HCT116 (cell line): ENCODE data around the gene GABPB1. TPM values are rescaled to one million over a fixed set of nuclear protein-coding genes. Genes with fewer than 3 reads are reported as not detected.

Experiments used
- ATAC-seq: fragments of 200-7000 bp; cut with Tn5 transposase; 2 replicates; pipeline ENCODE4 v1.9.1; 2020; ENCODE audit warnings: mild to moderate bottlenecking, moderate library complexity
- BruUV-seq: library from RNA; stranded (reverse); fragments of 400-500 nt; replicated peaks from 2 replicates; lab custom pipeline; 2021; lab: Mats Ljungman, UMichigan
- CTCF ChIA-PET: fragments of 300-600 bp; sonication (Branson Sonifier 250); formaldehyde crosslinking; loops from one replicate; lab custom pipeline; 2021; ENCODE audit warnings: antibody characterized with exemption; lab: Charles Lee
- POLR2A ChIA-PET: fragments of 300-600, 350-600 bp; sonication (Branson Sonifier 250); formaldehyde crosslinking; loops from one replicate; lab custom pipeline; 2021; ENCODE audit warnings: antibody characterized with exemption; lab: Charles Lee
- RAD21 ChIA-PET, 2 experiments: fragments of 300-600 bp; sonication (Branson Sonifier 250); formaldehyde crosslinking; loops; one replicate each; lab custom pipeline; 2023; ENCODE audit warnings: low total read pairs in 2 of 2; ENCODE audit not compliant: uncharacterized antibody in 2 of 2, unreplicated experiment in 2 of 2, low non-redundant PET in 1 of 2; lab: Charles Lee
- DNase-seq: peaks from one replicate; pipeline ENCODE4 v3.0.0-alpha.2; 2010; ENCODE audit warnings: low read depth, low spot score
- H2AFZ ChIP-seq: fragments of 200-600 bp; shearing (Covaris generic), sonication (generic); 2 replicates; pipeline ENCODE4 v1.6.1; 2017; ENCODE audit warnings: low read depth, mixed run types, mixed read lengths, antibody characterized with exemption, low read length; ENCODE audit not compliant: poor library complexity, severe bottlenecking
- H3K27ac ChIP-seq: 2 replicates; pipeline ENCODE4 v1.5.1; 2012; ENCODE audit warnings: low read depth, low read length
- H3K27me3 ChIP-seq: fragments of 200-600 bp; sonication (generic); 2 replicates; pipeline ENCODE4 v1.6.1; 2016; ENCODE audit warnings: mixed run types, low read length, mixed read lengths; ENCODE audit not compliant: insufficient read depth
- H3K36me3 ChIP-seq, 2 experiments: fragments of 200-500 bp in 1 of 2; fragments of 200-600 bp in 1 of 2; sonication (Bioruptor generic) in 1 of 2; sonication (generic) in 1 of 2; 2 replicates each; pipeline versions ENCODE4 v1.5.1 to v1.6.1; 2014 to 2016; ENCODE audit warnings: low read length in 2 of 2, inconsistent platforms in 1 of 2, mixed read lengths in 1 of 2, mixed run types in 1 of 2; ENCODE audit not compliant: insufficient read depth in 2 of 2, control insufficient read depth in 1 of 2
- H3K4me1 ChIP-seq, 2 experiments: fragments of 200-600 bp in 1 of 2; sonication (generic) in 1 of 2; 2 replicates each; pipeline versions ENCODE4 v1.5.1 to v1.6.1; 2012 to 2017; ENCODE audit warnings: low read length in 2 of 2, inconsistent platforms in 1 of 2, mild to moderate bottlenecking in 1 of 2, mixed read lengths in 1 of 2, mixed run types in 1 of 2, moderate library complexity in 1 of 2; ENCODE audit not compliant: insufficient read depth in 2 of 2, control insufficient read depth in 1 of 2
- H3K4me2 ChIP-seq: fragments of 200-600 bp; sonication (generic); 2 replicates; pipeline ENCODE4 v1.6.1; 2017; ENCODE audit warnings: mixed run types, low read length, mixed read lengths
- H3K4me3 ChIP-seq, 2 experiments: fragments of 200-600 bp in 1 of 2; sonication (generic) in 1 of 2; replicated peaks in 1 of 2; 2 replicates each; pipeline ENCODE4 v1.5.1; 2011 to 2016; ENCODE audit warnings: low read length in 2 of 2, control low read depth in 1 of 2, low read depth in 1 of 2, mild to moderate bottlenecking in 1 of 2, mixed read lengths in 1 of 2, mixed run types in 1 of 2
- H3K79me2 ChIP-seq: fragments of 200-600 bp; sonication (generic); 2 replicates; pipeline ENCODE4 v1.6.1; 2017; ENCODE audit warnings: mild to moderate bottlenecking, mixed run types, low read length, moderate library complexity, mixed read lengths; ENCODE audit not compliant: insufficient read depth
- H3K9ac ChIP-seq: fragments of 200-600 bp; sonication (generic); 2 replicates; pipeline ENCODE4 v1.6.1; 2016; ENCODE audit warnings: low read length, mixed read lengths
- H3K9me2 ChIP-seq: fragments of 200-600 bp; sonication (generic), shearing (Covaris generic); 2 replicates; pipeline ENCODE4 v1.6.1; 2017; ENCODE audit warnings: mixed run types, mild to moderate bottlenecking, moderate library complexity; ENCODE audit not compliant: insufficient read depth
- H3K9me3 ChIP-seq, 2 experiments: fragments of 200-500 bp in 1 of 2; fragments of 200-600 bp in 1 of 2; sonication (Bioruptor generic) in 1 of 2; sonication (generic) in 1 of 2; 2 replicates each; pipeline ENCODE4 v1.6.1; 2014 to 2017; ENCODE audit warnings: low read length in 2 of 2, mixed read lengths in 2 of 2, inconsistent platforms in 1 of 2, low read depth in 1 of 2, mild to moderate bottlenecking in 1 of 2, mixed run types in 1 of 2, moderate library complexity in 1 of 2; ENCODE audit not compliant: control insufficient read depth in 1 of 2, insufficient read depth in 1 of 2
- H4K20me1 ChIP-seq: fragments of 200-600 bp; sonication (generic), shearing (Covaris generic); 2 replicates; pipeline ENCODE4 v1.6.1; 2017; ENCODE audit warnings: mixed run types, mild to moderate bottlenecking, moderate library complexity; ENCODE audit not compliant: insufficient read depth
- ATF3 ChIP-seq: IDR thresholded peaks from 2 replicates; pipeline ENCODE4 v1.6.1; 2012
- EGR1 ChIP-seq: IDR thresholded peaks from 2 replicates; pipeline ENCODE4 v1.6.1; 2012; ENCODE audit warnings: low read depth
- EZH2 ChIP-seq: fragments of 200-600 bp; sonication (generic); IDR thresholded peaks from 2 replicates; pipeline ENCODE4 v1.6.1; 2017; ENCODE audit warnings: antibody characterized with exemption, mixed run types
- POLR2A ChIP-seq: IDR thresholded peaks from 2 replicates; pipeline ENCODE4 v1.7.0; 2011; ENCODE audit warnings: borderline replicate concordance; ENCODE audit not compliant: insufficient read depth, insufficient read length; ENCODE audit errors: extremely low read depth
- POLR2AphosphoS5 ChIP-seq: IDR thresholded peaks from 2 replicates; pipeline ENCODE4 v1.6.1; 2011; ENCODE audit warnings: mild to moderate bottlenecking, low read depth, low read length, moderate library complexity
- RAD21 ChIP-seq: IDR thresholded peaks from 2 replicates; pipeline ENCODE4 v1.6.1; 2012; ENCODE audit warnings: low read depth, mild to moderate bottlenecking
- SIN3A ChIP-seq: IDR thresholded peaks from 2 replicates; pipeline ENCODE4 v1.6.1; 2012; ENCODE audit warnings: low read depth
- SRF ChIP-seq: IDR thresholded peaks from 2 replicates; pipeline ENCODE4 v1.6.1; 2012; ENCODE audit warnings: low read depth
- YY1 ChIP-seq: IDR thresholded peaks from 2 replicates; pipeline ENCODE4 v1.6.1; 2011; ENCODE audit warnings: low read length, low read depth, moderate library complexity, mild to moderate bottlenecking; ENCODE audit not compliant: insufficient replicate concordance; ENCODE audit errors: extremely low read depth
- ZFX ChIP-seq: fragments of 450-650 bp; IDR thresholded peaks from 2 replicates; pipeline ENCODE4 v1.6.1; 2017
- ZNF274 ChIP-seq: fragments of 200-500 bp; sonication (Bioruptor generic); IDR thresholded peaks from 2 replicates; pipeline ENCODE4 v1.6.1; 2014; ENCODE audit warnings: mild to moderate bottlenecking, low read depth, low read length, inconsistent platforms
- intact Hi-C: fragments of 100-400 bp; cut with micrococcal nuclease; formaldehyde crosslinking; loops from 2 replicates; pipeline ENCODE4 v1.10.0; 2022
- total RNA-seq: library from RNA; stranded (reverse); gene quantifications from one replicate; pipeline ENCODE4 v1.2.1, GENCODE V29; 2021; ENCODE audit not compliant: unreplicated experiment
- TF ChIP-seq, protein P1 (sequence below): IDR thresholded peaks from 2 replicates; pipeline ENCODE4 v1.6.1; 2012; ENCODE audit warnings: low read depth
- TF ChIP-seq, protein P2 (sequence below): IDR thresholded peaks from 2 replicates; pipeline ENCODE4 v1.6.1; 2012

The GABPB1 gene
- total RNA-seq, 1 experiment from 2014 or later, result 20.1 TPM

- Histone ChIP-seq H3K27me3 (no peaks in the 10 kb centered on the region), H3K9ac (no peak overlapping the region), H3K9me2 (no peaks in the 10 kb centered on the region), H3K9me3 (no peaks in the 10 kb centered on the region), H3K36me3 (no peaks in the 10 kb centered on the region), H3K79me2 (no peaks in the 10 kb centered on the region), H3K4me2 (peak overlapping the region; percentile 24; the same call in 1 of the 2 replicates), H2AFZ (no peak overlapping the region), H3K27ac (no peak overlapping the region), H4K20me1 (no peaks in the 10 kb centered on the region), H3K4me3 (no peak overlapping the region)
- peak; percentile 18 for DNase-seq
- intact Hi-C loops, result no loop called here
- ChIA-PET CTCF (no interaction called here), RAD21 (no interaction called here)
- ATAC-seq, result peak; percentile 67
- no peak for TF ChIP-seq EZH2
- TF ChIP-seq ZFX, result no peak
- TF ChIP-seq, all 23 proteins: peak for 0
- POLR2A ChIA-PET, result no interaction called here
- BruUV-seq, result no TSS peak
- H3K4me1 ChIP-seq, result peaks cover 8 to 24% of the 10 kb centered on the region in 2 experiments
Measured at GRCh38 chr15:50256188-50257041, 98.6 kb downstream of the GABPB1 start.

- DNase-seq, result no peak
- no peaks in the 10 kb centered on the region for H3K9me3 ChIP-seq
- no peak overlapping the region for H3K27ac ChIP-seq
- intact Hi-C loops, result no loop called here
- no peaks in the 10 kb centered on the region for H3K79me2 ChIP-seq
- ChIA-PET CTCF (no interaction called here), RAD21 (no interaction called here), POLR2A (no interaction called here)
- H3K9ac ChIP-seq, result no peak overlapping the region
- H3K27me3 ChIP-seq, result peaks cover 3% of the 10 kb centered on the region; the same call in 1 of the 2 replicates
- no peak overlapping the region for H3K4me2 ChIP-seq
- H3K4me1 ChIP-seq, result peaks cover 8 to 17% of the 10 kb centered on the region in 2 experiments
- H2AFZ ChIP-seq, result no peak overlapping the region
- H4K20me1 ChIP-seq, result no peaks in the 10 kb centered on the region
- BruUV-seq, result no TSS peak
- ATAC-seq, result no peak
- TF ChIP-seq SRF (no peak), RAD21 (no peak), POLR2AphosphoS5 (no peak), ZNF274 (no peak), EZH2 (no peak), ATF3 (no peak), SIN3A (no peak), EGR1 (no peak), YY1 (no peak), POLR2A (no peak)
- TF ChIP-seq, protein P1, sequence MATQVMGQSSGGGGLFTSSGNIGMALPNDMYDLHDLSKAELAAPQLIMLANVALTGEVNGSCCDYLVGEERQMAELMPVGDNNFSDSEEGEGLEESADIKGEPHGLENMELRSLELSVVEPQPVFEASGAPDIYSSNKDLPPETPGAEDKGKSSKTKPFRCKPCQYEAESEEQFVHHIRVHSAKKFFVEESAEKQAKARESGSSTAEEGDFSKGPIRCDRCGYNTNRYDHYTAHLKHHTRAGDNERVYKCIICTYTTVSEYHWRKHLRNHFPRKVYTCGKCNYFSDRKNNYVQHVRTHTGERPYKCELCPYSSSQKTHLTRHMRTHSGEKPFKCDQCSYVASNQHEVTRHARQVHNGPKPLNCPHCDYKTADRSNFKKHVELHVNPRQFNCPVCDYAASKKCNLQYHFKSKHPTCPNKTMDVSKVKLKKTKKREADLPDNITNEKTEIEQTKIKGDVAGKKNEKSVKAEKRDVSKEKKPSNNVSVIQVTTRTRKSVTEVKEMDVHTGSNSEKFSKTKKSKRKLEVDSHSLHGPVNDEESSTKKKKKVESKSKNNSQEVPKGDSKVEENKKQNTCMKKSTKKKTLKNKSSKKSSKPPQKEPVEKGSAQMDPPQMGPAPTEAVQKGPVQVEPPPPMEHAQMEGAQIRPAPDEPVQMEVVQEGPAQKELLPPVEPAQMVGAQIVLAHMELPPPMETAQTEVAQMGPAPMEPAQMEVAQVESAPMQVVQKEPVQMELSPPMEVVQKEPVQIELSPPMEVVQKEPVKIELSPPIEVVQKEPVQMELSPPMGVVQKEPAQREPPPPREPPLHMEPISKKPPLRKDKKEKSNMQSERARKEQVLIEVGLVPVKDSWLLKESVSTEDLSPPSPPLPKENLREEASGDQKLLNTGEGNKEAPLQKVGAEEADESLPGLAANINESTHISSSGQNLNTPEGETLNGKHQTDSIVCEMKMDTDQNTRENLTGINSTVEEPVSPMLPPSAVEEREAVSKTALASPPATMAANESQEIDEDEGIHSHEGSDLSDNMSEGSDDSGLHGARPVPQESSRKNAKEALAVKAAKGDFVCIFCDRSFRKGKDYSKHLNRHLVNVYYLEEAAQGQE, result no peak
- TF ChIP-seq, protein P2, sequence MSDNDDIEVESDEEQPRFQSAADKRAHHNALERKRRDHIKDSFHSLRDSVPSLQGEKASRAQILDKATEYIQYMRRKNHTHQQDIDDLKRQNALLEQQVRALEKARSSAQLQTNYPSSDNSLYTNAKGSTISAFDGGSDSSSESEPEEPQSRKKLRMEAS, result no peak
- H3K9me2 ChIP-seq, result no peaks in the 10 kb centered on the region
- no peak overlapping the region for H3K4me3 ChIP-seq
- H3K36me3 ChIP-seq, result no peaks in the 10 kb centered on the region
Measured at GRCh38 chr15:50252556-50252955, 102.4 kb downstream of the GABPB1 start.
